Suppressor macrophage treated with lipopolysaccharide for 4 hours (primary cell): ENCODE results near the gene FOSL2.

Experiments used
- DNase-seq: peaks from one replicate; pipeline ENCODE4 v3.0.0-alpha.2; 2020

Gene FOSL2

DNA sequence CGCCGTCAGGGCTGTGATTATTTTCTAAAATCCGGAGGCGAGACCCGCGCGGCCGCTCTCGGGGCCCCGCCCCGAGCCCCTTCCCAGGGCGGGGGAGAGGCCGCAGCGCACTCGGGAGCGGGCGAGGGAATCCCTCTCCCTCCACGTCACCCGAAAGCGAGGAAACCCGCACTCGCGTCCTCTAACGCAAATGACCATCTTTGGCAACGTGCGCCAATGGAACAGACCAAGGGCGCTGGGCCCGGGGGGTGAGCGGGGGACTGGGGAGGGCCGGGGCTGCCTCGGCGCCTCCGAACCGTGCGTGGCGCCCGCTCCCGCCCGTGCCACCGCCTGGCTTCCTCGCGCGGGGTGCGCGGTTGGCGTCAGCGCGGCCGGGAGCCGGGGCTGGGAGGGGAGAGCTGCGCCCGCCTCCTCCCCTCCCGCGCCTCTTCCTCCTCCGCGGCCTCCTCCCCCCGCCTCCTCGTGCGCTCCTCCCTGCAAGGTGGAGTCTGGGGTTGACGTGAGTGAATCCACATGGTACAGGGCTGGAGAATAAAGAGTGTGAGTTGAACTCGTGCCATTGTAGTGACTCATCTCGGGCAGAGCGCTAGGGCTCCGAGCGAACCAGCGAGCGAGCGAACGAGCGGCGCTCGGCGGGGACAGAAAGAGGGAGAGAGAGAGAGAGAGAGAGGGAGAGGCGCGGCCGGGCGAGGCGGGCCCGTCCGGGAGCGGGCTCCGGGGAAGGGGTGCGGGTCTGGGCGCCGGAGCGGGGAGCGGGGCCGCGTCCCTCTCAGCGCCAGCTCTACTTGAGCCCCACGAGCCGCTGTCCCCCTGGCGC lies at the start of gene FOSL2:
Gene FOSL2 (plus strand): TSS at position 562 of the 817 bp plus-strand sequence. CDS start 863 bp downstream, outside the sequence.
- DNase-seq = peak; percentile 99

DNA sequence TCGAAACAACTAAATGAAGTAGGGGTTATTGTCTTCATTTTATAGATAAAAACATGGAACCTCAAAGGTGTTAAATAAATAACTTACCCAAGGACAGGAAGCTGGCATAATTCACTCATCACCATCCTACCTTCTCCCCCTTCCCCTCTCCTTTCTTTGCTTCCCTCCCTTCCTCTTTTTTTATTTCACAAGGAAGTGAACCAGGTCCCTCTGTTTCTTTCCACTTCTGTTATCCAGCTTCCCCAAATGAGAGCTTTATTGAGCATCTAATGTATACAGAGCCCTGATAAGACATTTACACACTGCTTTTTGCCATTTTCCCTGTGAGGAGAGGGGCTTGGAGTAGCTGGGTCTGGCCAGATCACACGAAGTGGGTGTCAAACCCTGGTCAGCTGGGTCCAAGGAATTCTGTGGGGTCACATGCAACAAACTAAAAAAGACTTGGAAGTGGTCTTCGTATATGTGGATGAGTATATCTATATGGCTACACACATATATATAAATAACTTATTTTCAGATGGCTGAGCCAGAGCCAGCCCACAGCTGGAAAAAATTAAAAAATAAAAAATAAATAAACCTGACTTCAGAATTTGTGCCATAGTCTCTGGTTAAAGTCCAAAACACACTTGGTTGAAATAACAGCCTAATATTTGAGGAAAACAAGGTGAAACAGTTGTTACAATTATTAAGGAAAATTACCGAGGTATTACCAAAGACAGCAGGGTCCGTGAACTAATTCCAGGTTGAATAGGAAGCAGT lies 49.3 kb upstream of the FOSL2 start:
- peak; percentile 68 for DNase-seq

DNA sequence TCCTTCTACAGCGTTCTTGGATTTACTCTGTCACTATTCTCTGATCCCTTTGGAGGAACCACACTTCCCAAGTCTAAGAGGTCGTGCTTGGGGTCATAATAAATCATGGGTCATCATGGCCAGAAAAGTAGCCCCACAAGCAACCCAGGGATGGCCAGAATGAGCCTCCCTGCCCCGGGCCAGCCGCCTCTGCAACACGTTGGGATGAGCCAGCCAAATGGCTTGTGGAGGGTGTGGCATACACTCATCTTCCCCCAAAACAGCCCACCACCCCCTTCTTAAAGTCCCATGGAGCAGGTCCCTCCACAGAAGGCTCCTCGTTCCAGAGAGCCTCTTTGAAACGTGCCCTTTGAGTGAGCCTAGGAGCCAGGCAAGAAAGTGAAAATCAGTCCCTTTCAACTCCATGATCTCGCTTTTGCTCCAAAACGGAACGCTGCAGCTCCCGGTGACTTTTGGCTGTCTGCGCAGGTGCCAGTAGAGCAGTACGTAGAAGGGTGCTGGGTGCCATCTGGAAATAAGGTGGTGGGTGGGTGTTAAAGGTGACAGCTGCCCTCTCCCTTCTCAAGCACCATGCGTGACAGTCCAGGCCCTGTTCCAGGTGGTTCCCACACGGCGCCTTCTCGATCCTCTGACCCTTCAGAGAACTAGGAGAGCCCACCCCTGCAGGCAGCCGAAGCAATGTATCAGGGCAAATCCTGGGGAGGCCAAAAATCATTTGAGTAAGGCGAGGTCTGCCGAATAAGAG lies 48.5 kb upstream of the FOSL2 start:
- DNase-seq = no peak

- no peak for DNase-seq
Measured at GRCh38 chr2:28344756-28345373, 47.8 kb upstream of the FOSL2 start.

GRCh38 chr2:28345619-28346018 lies 47.0 kb upstream of the FOSL2 start:
- no peak for DNase-seq

DNA sequence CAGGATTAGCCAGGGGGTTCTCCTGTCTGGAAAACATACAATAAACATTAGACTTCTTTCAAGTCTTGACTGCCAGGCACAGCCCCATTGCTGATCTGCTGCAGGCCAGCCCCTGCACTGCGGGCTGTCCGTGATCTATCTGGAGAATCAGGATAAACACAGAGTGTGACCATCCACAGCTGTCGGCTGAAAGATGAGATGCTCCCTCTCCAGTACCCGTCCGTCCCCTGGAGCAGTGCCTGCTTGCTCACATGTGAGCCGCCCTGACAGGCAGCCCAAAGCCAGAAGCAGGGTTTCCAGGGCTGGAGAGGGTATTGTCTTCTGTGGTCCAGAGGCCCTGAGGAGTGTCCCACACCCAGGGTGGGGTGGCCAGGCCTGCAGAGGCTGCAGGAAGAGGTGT lies 46.1 kb upstream of the FOSL2 start:
- no peak for DNase-seq

- DNase-seq = no peak
Measured at GRCh38 chr2:28347193-28347592, 45.5 kb upstream of the FOSL2 start.

- no peak for DNase-seq
Measured at GRCh38 chr2:28347596-28347995, 45.1 kb upstream of the FOSL2 start.

DNA sequence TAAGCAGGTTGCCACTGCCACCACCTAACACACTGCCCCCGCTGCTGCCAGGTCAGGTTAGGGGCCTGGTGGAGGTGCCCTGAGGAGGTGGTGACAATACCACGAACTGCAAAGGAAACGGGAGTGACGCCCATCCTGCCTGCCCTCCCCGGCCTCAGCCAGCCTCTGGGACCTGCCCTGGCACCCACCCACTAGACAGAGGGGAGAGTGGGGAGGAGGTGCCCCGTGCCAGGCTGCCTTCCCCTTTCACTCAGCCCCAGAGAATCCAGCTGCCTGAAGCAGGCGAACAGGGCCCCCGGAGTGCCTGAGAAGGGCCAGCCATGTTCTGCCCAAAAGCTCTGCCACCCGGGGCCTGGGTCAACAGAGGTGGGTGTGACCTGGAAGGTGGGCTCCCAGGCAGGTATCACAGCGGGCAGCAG lies 44.5 kb upstream of the FOSL2 start:
- no peak for DNase-seq

DNA sequence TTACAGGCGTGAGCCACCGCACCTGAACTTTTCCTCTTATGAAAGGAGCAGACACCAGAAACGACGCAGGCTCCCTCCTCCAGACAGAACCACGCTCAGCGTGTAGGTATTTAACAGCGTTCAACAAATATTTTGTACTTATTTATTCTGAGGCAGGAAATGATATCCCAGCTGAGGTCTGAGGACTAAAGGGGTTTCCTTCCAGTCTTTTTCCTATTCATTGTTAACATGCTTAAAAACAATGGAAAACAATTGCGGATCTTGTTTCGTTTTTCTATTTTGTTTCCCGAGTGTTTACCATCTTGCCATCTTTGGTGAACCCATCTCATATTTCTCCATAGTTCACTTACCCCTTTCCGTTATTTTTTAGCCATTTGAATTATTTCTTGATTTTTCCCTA lies 43.7 kb upstream of the FOSL2 start:
- DNase-seq = no peak

DNA sequence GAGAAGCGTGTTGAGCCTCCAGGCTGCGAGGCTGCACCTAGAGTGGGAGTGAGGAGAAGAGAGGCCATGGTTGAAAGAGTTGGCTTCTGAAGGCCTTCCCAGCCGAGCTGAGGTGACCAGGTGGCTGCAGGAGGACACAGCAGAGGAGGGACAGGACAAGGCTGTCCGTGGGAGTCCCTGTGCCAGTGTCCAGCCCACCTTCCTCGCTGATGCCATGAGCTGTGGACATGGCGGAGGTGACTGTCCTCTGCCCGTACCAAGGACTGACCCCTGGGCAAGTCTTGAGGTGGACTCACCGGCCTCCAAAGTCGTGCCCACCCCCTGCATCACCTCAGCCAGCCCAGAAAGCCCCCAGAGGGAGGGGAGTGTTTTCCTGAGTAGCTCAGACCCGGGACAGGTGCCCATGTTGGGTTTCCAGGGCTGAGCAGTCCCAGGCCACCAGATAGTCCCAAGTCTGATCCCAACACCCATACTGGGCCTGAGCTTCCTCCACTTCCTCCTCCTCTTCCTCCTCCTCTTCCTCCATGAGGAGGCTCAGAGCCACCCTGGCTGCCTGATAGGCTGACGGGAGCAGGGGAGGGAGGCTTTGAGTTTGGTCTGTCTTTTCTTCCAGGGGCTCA lies 43.0 kb upstream of the FOSL2 start:
- no peak for DNase-seq

DNA sequence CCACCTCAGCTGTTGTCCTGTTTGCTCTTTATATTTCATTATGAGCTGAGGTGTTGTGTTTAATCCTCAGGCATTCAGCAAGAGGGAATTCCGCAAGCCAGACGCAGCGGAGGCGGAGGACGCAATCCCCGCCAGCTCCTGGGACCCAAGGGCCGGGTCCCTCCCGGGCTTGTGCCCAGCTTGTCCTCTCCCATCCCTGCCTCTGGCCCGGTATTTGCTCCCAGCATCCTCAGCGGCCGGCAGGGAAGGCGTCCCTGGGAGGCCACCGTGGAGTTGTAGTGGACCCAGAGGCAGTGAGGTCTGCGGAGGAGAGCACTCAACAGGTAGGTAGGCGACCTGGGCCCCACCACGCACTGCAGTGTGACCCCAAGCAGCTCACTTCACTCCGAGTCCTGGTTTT lies 42.5 kb upstream of the FOSL2 start:
- no peak for DNase-seq

- no peak for DNase-seq
Measured at GRCh38 chr2:28350791-28351285, 41.8 kb upstream of the FOSL2 start.

DNA sequence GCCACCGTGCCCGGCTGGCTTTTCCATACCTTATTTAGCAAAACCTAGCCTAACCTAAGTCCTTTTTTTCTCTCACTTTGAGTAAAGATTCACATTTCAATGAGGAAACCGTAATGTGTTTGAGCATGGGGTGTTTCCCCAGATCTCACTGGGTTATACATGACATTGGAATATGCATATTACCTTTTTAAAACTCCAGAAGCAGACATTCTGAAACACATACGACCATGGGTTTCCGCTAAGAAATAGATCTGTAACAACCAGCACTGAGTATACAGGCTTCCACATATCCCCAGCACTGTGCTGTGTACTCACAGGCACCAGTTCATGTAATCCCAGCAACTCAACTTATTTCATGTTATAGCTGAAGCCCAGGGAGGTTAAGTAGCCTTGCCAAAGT lies 41.0 kb upstream of the FOSL2 start:
- DNase-seq = no peak

GRCh38 chr2:28352104-28352503 lies 40.6 kb upstream of the FOSL2 start:
- DNase-seq = no peak

DNA sequence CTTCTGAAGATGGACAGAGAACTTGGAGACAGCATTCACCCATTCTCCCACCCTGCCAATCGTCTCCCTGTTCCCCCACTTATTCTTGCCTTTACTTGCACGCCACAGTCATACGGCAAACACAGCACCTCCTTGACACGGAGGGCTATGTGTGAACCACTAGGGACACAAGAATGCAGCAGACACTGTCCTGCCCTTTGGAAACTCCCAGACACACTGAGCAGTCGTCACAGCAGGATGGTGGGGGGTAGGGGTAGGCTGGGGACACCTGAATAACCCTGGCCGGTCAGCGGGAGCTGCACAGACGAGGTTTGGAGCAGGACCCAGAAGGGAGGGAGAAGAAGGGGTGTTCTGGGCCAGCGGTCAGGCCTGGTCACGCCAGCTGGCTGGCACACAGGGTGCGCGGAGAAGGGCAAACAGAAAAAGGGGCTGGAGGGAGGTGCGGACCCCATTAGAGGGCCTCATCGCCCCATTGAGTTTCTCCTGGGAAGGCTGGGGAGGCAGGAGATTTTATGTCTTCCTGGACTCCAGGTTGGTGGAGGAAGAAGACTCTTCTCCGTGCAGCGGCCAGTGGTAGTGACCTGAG lies 40.0 kb upstream of the FOSL2 start:
- no peak for DNase-seq

- DNase-seq = no peak
Measured at GRCh38 chr2:28354920-28355520, 37.6 kb upstream of the FOSL2 start.

- DNase-seq = no peak
Measured at GRCh38 chr2:28355521-28356094, 37.0 kb upstream of the FOSL2 start.

DNA sequence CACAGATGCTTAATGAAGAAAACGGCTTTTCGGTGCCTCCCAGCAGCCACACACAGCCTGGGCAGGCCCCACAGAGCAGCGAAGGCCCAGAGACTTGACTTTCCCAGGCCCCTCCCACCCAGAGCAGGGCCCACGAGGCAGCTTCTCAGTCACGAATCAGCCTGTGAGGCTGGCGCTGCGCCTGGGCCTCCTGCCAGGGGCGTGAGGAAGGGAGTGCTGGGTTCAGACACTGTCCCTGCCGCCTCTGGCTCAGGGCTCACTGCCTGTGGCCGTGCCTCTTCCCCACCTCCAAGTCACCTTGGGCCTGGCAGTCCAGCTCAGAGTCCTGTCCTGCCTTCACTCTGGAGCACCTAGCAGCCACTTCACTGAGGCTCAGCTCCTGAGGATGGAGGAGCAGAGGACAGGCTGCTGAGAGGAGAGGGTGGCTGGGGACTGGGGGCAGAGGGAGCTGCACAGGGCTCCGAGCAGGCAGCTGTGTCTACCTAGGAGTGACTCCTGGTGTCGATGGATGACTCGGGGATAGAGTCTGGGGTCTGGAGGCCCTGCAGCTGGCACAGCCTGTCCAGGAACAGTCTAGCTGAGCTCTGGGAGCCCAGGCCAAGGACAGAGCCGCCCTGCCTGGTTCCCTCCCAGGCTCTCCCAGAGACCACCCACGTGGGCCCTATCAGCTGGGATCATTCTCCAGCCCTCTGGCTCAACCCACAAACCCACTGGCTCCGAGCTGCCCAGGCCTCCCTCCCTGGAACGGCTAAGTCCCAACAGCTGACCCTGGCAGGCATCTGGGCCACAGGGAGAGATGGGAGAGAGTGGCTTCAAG lies 36.4 kb upstream of the FOSL2 start:
- DNase-seq = peak; percentile 77

DNA sequence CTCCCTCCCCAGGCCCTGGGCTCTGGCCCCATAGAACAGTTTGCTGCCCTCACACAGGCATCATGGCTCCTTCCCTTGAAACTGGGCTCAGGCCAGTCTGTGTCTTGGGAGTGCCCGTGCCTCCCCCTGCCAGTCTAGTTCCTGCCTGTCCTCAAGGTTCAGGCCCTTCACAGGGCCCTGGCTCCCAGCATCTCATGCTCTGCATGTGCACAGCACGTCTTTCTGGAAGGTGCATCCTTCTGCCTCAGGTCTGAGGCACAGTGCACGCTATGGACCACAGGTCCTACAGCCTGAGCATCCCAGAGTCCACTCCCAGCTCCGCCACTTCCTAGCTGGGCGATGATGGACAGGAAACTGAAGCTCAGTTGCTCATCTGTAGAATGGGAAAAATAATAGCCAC lies 35.6 kb upstream of the FOSL2 start:
- no peak for DNase-seq
